H1 (cell line): ENCODE results near the gene HACE1. TPM values are rescaled to one million over a fixed set of nuclear protein-coding genes. Genes with fewer than 3 reads are reported as not detected.

Experiments
- SUZ12 ChIP-seq: fragments of 200-600 bp; sonication (generic); IDR thresholded peaks from 2 replicates; pipeline ENCODE4 v1.6.1; 2012; ENCODE audit warnings: mild to moderate bottlenecking, inconsistent platforms, low read length, moderate library complexity, mixed read lengths
- polyA plus RNA-seq, 7 experiments: library from polyadenylated mRNA; depleted of rRNA in 3 of 7; stranded (reverse) in 5 of 7; unstranded in 2 of 7; fragments of >200 nt in 5 of 7; fragments of 200-250 nt in 2 of 7; gene quantifications; 1 replicate in 5 of 7; 2 replicates in 1 of 7; 4 replicates in 1 of 7; pipeline versions ENCODE4 v1.2.1 to v1.2.3, GENCODE V29; 2011 to 2013; ENCODE audit warnings: missing spikeins in 2 of 7, mixed read lengths in 2 of 7
- total RNA-seq: library from RNA; stranded (reverse); fragmentation: NEBNext Ultra II Directional; extraction: Animal tissue kit (Norgen Biotek cat#: 25700); gene quantifications from 2 replicates; pipeline ENCODE4 v1.2.1, GENCODE V29; 2021

Gene HACE1
- total and polyA plus RNA-seq, 2 of the 8 experiments (the other 6 are each of a cell fraction or from before 2014, with no cell fraction given), result 7.1 to 21.3 TPM

DNA sequence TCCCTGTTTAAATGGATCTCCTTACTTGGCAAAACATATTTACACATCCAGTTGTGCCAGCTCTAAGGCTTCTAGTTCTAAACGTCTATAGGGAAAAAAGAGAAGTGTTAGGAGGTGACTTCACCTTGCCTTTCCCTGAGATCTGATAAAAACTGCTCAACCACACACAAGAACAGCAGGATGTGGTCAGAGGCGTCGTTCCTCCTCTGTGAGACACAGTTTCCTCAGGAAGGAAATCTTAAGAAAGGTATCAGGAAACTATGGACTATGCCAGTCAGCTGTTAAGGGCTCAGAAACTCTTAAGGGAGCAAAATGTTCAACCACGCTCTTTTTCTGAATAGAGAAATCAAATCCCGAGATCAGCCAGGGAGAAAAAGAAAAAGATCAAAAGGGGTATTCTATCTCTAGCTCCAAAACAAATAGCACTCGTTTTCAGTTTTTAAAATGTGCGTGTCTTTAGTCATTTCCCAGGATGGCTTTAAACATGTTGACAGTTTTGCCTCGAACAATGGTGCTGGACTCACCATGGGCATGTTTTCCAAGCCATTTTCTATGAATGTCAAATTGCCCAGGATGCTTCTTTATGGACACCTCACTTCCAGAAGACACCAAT, 154.5 kb downstream of the HACE1 start (continued):
- TF ChIP-seq SUZ12, result no peak
